Trophoblast cell (in vitro differentiated cells and primary cell): ENCODE measurements around the gene SRPK2.

Experiments used
- DNase-seq, 2 donors: peaks; one replicate each; pipeline ENCODE4 v3.0.0-alpha.2; 2016
- H2AFZ ChIP-seq: 2 replicates; pipeline ENCODE4 v1.6.1; 2013; ENCODE audit warnings: low read length, moderate library complexity, mild to moderate bottlenecking; ENCODE audit not compliant: insufficient read depth, poor library complexity
- H2AK5ac ChIP-seq: 2 replicates; pipeline ENCODE4 v1.6.1; 2013; ENCODE audit warnings: mild to moderate bottlenecking, low read length
- H2BK120ac ChIP-seq: 2 replicates; pipeline ENCODE4 v1.6.1; 2013; ENCODE audit warnings: low read length, mild to moderate bottlenecking, moderate library complexity; ENCODE audit not compliant: insufficient read depth, poor library complexity
- H2BK12ac ChIP-seq: 2 replicates; pipeline ENCODE4 v1.6.1; 2013; ENCODE audit warnings: mild to moderate bottlenecking, low read length, moderate library complexity
- H2BK5ac ChIP-seq: 2 replicates; pipeline ENCODE4 v1.6.1; 2013; ENCODE audit warnings: low read length, low read depth, moderate library complexity, mild to moderate bottlenecking; ENCODE audit not compliant: poor library complexity
- H3K14ac ChIP-seq: 2 replicates; pipeline ENCODE4 v1.6.1; 2013; ENCODE audit warnings: mild to moderate bottlenecking, low read length
- H3K18ac ChIP-seq: 2 replicates; pipeline ENCODE4 v1.6.1; 2013; ENCODE audit warnings: mild to moderate bottlenecking, low read length
- H3K23ac ChIP-seq: 2 replicates; pipeline ENCODE4 v1.6.1; 2013; ENCODE audit warnings: low read length
- H3K27ac ChIP-seq: 2 replicates; pipeline ENCODE4 v1.5.1; 2013; ENCODE audit warnings: low read depth, mild to moderate bottlenecking, inconsistent platforms, low read length, moderate library complexity
- H3K27me3 ChIP-seq: 2 replicates; pipeline ENCODE4 v1.6.1; 2013; ENCODE audit warnings: inconsistent platforms, mild to moderate bottlenecking, low read length, moderate library complexity; ENCODE audit not compliant: insufficient read depth
- H3K36me3 ChIP-seq, 2 experiments: 1 replicate in 1 of 2; 2 replicates in 1 of 2; pipeline ENCODE4 v1.6.1; 2013; ENCODE audit warnings: low read length in 2 of 2, mild to moderate bottlenecking in 2 of 2, moderate library complexity in 1 of 2; ENCODE audit not compliant: insufficient read depth in 2 of 2, control insufficient read depth in 1 of 2
- H3K4ac ChIP-seq: 2 replicates; pipeline ENCODE4 v1.6.1; 2013; ENCODE audit warnings: low read depth, mild to moderate bottlenecking, low read length, moderate library complexity
- H3K4me1 ChIP-seq, 2 experiments: 1 replicate in 1 of 2; 2 replicates in 1 of 2; pipeline ENCODE4 v1.6.1; 2013; ENCODE audit warnings: low read length in 2 of 2, mild to moderate bottlenecking in 2 of 2, moderate library complexity in 1 of 2; ENCODE audit not compliant: insufficient read depth in 2 of 2, control insufficient read depth in 1 of 2
- H3K4me2 ChIP-seq: 2 replicates; pipeline ENCODE4 v1.6.1; 2013; ENCODE audit warnings: inconsistent platforms, mild to moderate bottlenecking, low read length, moderate library complexity
- H3K4me3 ChIP-seq: 2 replicates; pipeline ENCODE4 v1.5.1; 2013; ENCODE audit warnings: mild to moderate bottlenecking, low read depth, low read length, inconsistent platforms
- H3K79me1 ChIP-seq: one replicate; pipeline ENCODE4 v1.6.1; 2013; ENCODE audit warnings: low read length
- H3K79me2 ChIP-seq: 2 replicates; pipeline ENCODE4 v1.6.1; 2013; ENCODE audit warnings: low read length, mild to moderate bottlenecking; ENCODE audit not compliant: control insufficient read depth, insufficient read depth, poor library complexity
- H3K9ac ChIP-seq: 2 replicates; pipeline ENCODE4 v1.6.1; 2013; ENCODE audit warnings: mild to moderate bottlenecking, low read length
- H3K9me3 ChIP-seq: 2 replicates; pipeline ENCODE4 v1.6.1; 2013; ENCODE audit warnings: low read depth, mild to moderate bottlenecking, control low read depth, inconsistent platforms, low read length; ENCODE audit not compliant: insufficient read depth
- H4K12ac ChIP-seq: 2 replicates; pipeline ENCODE4 v1.6.1; 2013; ENCODE audit warnings: low read depth, mild to moderate bottlenecking, low read length, moderate library complexity
- H4K8ac ChIP-seq: 2 replicates; pipeline ENCODE4 v1.6.1; 2013; ENCODE audit warnings: low read depth, mild to moderate bottlenecking, low read length, moderate library complexity
- H4K91ac ChIP-seq: one replicate; pipeline ENCODE4 v1.6.1; 2013; ENCODE audit warnings: low read depth, mild to moderate bottlenecking, low read length, moderate library complexity
- WGBS: extraction: QIAGEN DNeasy Blood & Tissue Kit; methylation state at CpG from one replicate; pipeline ENCODE4 v1.1.7; 2013; ENCODE audit warnings: missing lambda C conversion rate; ENCODE audit not compliant: insufficient read length, insufficient coverage; ENCODE audit errors: extremely low coverage; 5-methylcytosine and 5-hydroxymethylcytosine counted together

SRPK2 gene

DNA sequence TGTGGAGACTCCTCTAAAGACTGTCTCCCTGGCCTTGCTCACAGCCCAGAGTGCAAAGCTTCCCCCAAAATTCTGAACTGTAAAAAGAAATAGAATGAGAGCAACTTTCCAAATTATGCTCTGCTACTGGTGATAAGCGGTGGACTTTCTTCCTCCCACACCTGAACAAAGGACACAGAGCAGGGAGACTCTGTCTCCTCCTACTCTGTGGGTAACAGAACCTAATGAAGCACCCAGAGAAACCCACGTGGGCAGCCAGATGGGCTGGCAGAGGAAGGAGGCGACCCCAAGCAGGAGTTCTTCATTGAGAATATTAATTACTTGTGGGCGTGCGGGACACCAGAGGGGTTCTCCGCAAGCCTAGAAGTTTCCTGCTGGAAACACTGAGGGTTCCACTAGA lies 235.2 kb downstream of the SRPK2 start:
- no peak overlapping the region for H2AFZ ChIP-seq
- DNase-seq: no peak
- H3K79me1 ChIP-seq: no peaks in the 10 kb centered on the region
- H3K4me2 ChIP-seq: no peak overlapping the region
- no peaks in the 10 kb centered on the region for H3K27me3 ChIP-seq
- no peak overlapping the region for H2BK120ac ChIP-seq
- H4K12ac ChIP-seq: no peak overlapping the region
- no peaks in the 10 kb centered on the region for H3K79me2 ChIP-seq
- no peak overlapping the region for H3K14ac ChIP-seq
- WGBS: no CpG with 5 or more reads among the region's 6 CpGs
- no peaks in the 10 kb centered on the region for H3K4me1 ChIP-seq
- no peak overlapping the region for H3K4me3 ChIP-seq
- H3K9me3 ChIP-seq: peaks cover 2% of the 10 kb centered on the region
- no peak overlapping the region for H3K27ac ChIP-seq
- H3K36me3 ChIP-seq: no peaks in the 10 kb centered on the region
- H3K4ac ChIP-seq: no peak overlapping the region
- H2BK12ac ChIP-seq: no peak overlapping the region
- H3K9ac ChIP-seq: no peak overlapping the region
- no peak overlapping the region for H2AK5ac ChIP-seq
- no peak overlapping the region for H3K23ac ChIP-seq
- H3K18ac ChIP-seq: no peak overlapping the region
- no peak overlapping the region for H4K91ac ChIP-seq
- H4K8ac ChIP-seq: no peak overlapping the region
- H2BK5ac ChIP-seq: no peak overlapping the region

DNA sequence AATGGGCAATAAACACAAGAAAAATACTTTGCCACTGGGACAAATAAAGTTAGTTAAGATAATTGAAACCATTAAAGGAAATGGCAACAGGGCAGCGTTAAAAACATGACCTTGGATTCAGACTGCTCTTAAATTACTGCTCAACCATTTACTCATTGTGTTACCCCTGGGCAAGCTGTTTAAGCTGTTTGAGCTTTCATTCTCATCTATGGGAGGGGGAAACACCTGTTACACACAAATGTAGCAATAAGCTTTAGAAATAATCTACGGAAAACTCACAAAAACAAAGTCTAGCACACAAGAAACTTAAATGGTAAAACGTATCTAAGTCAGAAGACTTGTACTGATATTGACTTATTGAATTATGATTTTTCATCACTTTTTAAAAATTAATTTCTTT lies 237.6 kb downstream of the SRPK2 start:
- Histone ChIP-seq H3K27ac (no peak overlapping the region), H3K23ac (no peak overlapping the region), H3K79me1 (no peaks in the 10 kb centered on the region), H3K79me2 (no peaks in the 10 kb centered on the region), H3K4me2 (no peak overlapping the region), H3K9ac (no peak overlapping the region), H4K8ac (no peak overlapping the region), H3K4me1 (no peaks in the 10 kb centered on the region), H2BK5ac (no peak overlapping the region), H4K91ac (no peak overlapping the region), H3K9me3 (no peaks in the 10 kb centered on the region), H2BK120ac (no peak overlapping the region), H3K18ac (no peak overlapping the region), H2AK5ac (no peak overlapping the region), H4K12ac (no peak overlapping the region), H3K14ac (no peak overlapping the region), H3K27me3 (no peaks in the 10 kb centered on the region), H2AFZ (no peak overlapping the region), H2BK12ac (no peak overlapping the region), H3K36me3 (no peaks in the 10 kb centered on the region), H3K4ac (no peak overlapping the region), H3K4me3 (no peak overlapping the region)
- DNase-seq: no peak
- WGBS: no CpG with 5 or more reads among the region's 3 CpGs

DNA sequence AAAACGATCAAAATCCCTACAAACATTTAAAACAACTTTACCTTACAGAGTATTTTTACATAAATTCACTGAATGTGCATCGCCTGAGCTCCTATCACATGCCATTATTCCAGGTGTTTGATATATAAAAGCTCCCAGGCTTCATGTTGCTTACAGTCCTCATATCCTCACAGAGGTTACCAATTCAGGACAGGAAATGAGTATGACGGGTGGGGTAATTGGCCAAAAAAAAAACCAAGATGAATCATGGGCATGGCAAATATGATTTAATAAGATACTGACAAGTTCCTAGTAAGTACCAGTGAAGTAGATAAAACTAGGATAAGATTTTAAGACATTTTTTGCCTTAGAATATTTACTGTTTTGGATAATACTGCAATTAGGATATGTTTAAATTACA lies 238.9 kb downstream of the SRPK2 start:
- Histone ChIP-seq H3K4me2 (no peak overlapping the region), H3K4me3 (no peak overlapping the region), H3K4ac (no peak overlapping the region), H2BK12ac (no peak overlapping the region), H4K8ac (no peak overlapping the region), H3K23ac (no peak overlapping the region), H3K27me3 (no peaks in the 10 kb centered on the region), H2AK5ac (no peak overlapping the region), H2BK120ac (no peak overlapping the region), H2AFZ (no peak overlapping the region), H4K12ac (no peak overlapping the region), H3K36me3 (no peaks in the 10 kb centered on the region), H3K14ac (no peak overlapping the region), H2BK5ac (no peak overlapping the region), H3K18ac (no peak overlapping the region), H3K79me1 (no peaks in the 10 kb centered on the region), H3K27ac (no peak overlapping the region), H3K4me1 (no peaks in the 10 kb centered on the region), H4K91ac (no peak overlapping the region), H3K9ac (no peak overlapping the region), H3K9me3 (no peaks in the 10 kb centered on the region), H3K79me2 (no peaks in the 10 kb centered on the region)
- WGBS: no CpG with 5 or more reads among the region's 3 CpGs
- DNase-seq: no peak

DNA sequence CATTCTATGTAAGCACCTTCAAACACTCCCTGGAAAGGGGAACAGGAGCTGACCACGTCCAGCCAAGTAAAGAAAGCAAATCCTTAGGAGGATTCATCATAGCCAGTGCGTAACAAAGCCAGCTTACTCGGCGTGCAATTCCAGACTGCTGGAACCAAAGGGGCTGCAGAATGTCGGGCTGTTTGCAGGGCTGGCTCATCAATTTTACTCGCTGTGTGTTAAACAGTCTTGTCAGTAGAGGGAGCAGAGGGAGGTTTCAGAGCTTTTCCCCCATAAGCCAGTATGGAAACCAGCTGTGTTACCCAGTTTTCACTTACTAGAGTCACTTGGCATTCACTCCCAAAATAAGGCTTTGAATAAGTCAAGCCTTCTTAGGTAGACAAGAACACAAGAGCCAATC lies 247.7 kb downstream of the SRPK2 start:
- no peak overlapping the region for H2BK12ac ChIP-seq
- no peak overlapping the region for H2AFZ ChIP-seq
- no peak overlapping the region for H4K8ac ChIP-seq

More for the DNA sequence above, 247.7 kb downstream of the SRPK2 start:
- no peak overlapping the region for H2BK5ac ChIP-seq
- no peak overlapping the region for H4K12ac ChIP-seq
- no peaks in the 10 kb centered on the region for H3K79me1 ChIP-seq
- H3K23ac ChIP-seq: no peak overlapping the region
- no peak overlapping the region for H3K4me3 ChIP-seq
- WGBS: no CpG with 5 or more reads among the region's 6 CpGs
- no peak for DNase-seq
- H3K9me3 ChIP-seq: no peaks in the 10 kb centered on the region
- no peak overlapping the region for H3K9ac ChIP-seq
- no peak overlapping the region for H3K4me2 ChIP-seq
- no peak overlapping the region for H3K14ac ChIP-seq
- H3K36me3 ChIP-seq: peaks cover 2 to 9% of the 10 kb centered on the region in 2 experiments
- H3K18ac ChIP-seq: no peak overlapping the region
- H3K4ac ChIP-seq: no peak overlapping the region
- peaks cover 2 to 5% of the 10 kb centered on the region in 2 experiments for H3K4me1 ChIP-seq
- H4K91ac ChIP-seq: no peak overlapping the region
- H2AK5ac ChIP-seq: no peak overlapping the region
- no peaks in the 10 kb centered on the region for H3K79me2 ChIP-seq
- no peak overlapping the region for H2BK120ac ChIP-seq
- no peak overlapping the region for H3K27ac ChIP-seq
- H3K27me3 ChIP-seq: no peaks in the 10 kb centered on the region
